ENCODE data around the gene ALG5.

DNA sequence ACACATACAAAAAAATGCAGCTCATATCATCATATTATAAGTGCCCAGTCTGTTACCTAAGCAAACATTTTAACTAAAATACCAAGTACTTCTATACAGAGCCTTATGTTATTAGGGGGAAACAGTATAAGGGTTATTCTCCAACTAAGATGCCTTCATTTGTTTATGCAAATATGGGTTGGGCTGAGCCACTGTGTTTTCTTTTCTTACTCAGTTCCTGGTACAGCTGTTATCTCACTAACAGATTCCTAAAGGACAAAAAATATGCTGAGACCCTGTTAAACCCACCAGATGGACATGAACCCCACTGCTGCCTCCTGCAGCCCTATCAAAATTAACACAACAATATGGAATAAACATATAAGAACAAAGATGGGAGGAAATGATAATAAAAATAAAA, 44.6 kb downstream of the ALG5 start:
- TF ChIP-seq POLR2AphosphoS5 (IDR thresholded peaks at IDR 0.05; ENCODE audit: borderline replicate concordance, low read depth, low read length) (no peak), EZH2 (IDR thresholded peaks at IDR 0.05) (no peak), FOXP2 (optimal IDR thresholded peaks at IDR 0.05; ENCODE audit: control extremely low read depth, extremely low read length, insufficient read depth) (no peak)
